Measurements from ENCODE around the gene ZNF451.

ZNF451 gene

GRCh38 chr6:57177545-57178265 lies 87.7 kb downstream of the ZNF451 start:
- H3K27me3 ChIP-seq (ENCODE audit: insufficient read depth, poor library complexity, severe bottlenecking) = no peaks in the 10 kb centered on the region
- H3K4me3 ChIP-seq (replicated peaks; ENCODE audit: insufficient read depth, low read length) = no peak overlapping the region
- H3K27ac ChIP-seq (replicated peaks) = no peak overlapping the region
- DNase-seq (ENCODE audit: low read depth in 1 of 2, low spot score in 1 of 2) = no peak
- TF ChIP-seq POLR2AphosphoS5 (IDR thresholded peaks at IDR 0.05; ENCODE audit: low read depth) (no peak), SPI1 (IDR thresholded peaks at IDR 0.05; ENCODE audit: borderline replicate concordance, low read depth) (no peak), CTCF (IDR thresholded peaks at IDR 0.05; ENCODE audit: insufficient read depth, low read length) (no peak), REST (IDR thresholded peaks at IDR 0.05; ENCODE audit: insufficient replicate concordance, low read depth) (no peak), GABPA (IDR thresholded peaks at IDR 0.05; ENCODE audit: low read depth) (no peak)

GRCh38 chr6:57180596-57180995 lies 90.6 kb downstream of the ZNF451 start:
- no peak for DNase-seq (ENCODE audit: low read depth in 1 of 2, low spot score in 1 of 2)
- Histone ChIP-seq H3K4me3 (replicated peaks; ENCODE audit: insufficient read depth, low read length) (no peak overlapping the region), H3K27me3 (ENCODE audit: insufficient read depth, poor library complexity, severe bottlenecking) (no peaks in the 10 kb centered on the region), H3K27ac (replicated peaks) (no peak overlapping the region)
- no peak for TF ChIP-seq GABPA (IDR thresholded peaks at IDR 0.05; ENCODE audit: low read depth)
- TF ChIP-seq SPI1 (IDR thresholded peaks at IDR 0.05; ENCODE audit: borderline replicate concordance, low read depth) = no peak
- TF ChIP-seq POLR2AphosphoS5 (IDR thresholded peaks at IDR 0.05; ENCODE audit: low read depth) = no peak
- no peak for TF ChIP-seq CTCF (IDR thresholded peaks at IDR 0.05; ENCODE audit: insufficient read depth, low read length)
- no peak for TF ChIP-seq REST (IDR thresholded peaks at IDR 0.05; ENCODE audit: insufficient replicate concordance, low read depth)

GRCh38 chr6:57182017-57182432 lies 92.0 kb downstream of the ZNF451 start:
- no peaks in the 10 kb centered on the region for H3K27me3 ChIP-seq (ENCODE audit: insufficient read depth, poor library complexity, severe bottlenecking)

More at GRCh38 chr6:57182017-57182432, 92.0 kb downstream of the ZNF451 start:
- DNase-seq (ENCODE audit: low read depth in 1 of 2, low spot score in 1 of 2) = no peak
- no peak overlapping the region for H3K27ac ChIP-seq (replicated peaks)
- TF ChIP-seq GABPA (IDR thresholded peaks at IDR 0.05; ENCODE audit: low read depth) = no peak
- no peak for TF ChIP-seq POLR2AphosphoS5 (IDR thresholded peaks at IDR 0.05; ENCODE audit: low read depth)
- TF ChIP-seq CTCF (IDR thresholded peaks at IDR 0.05; ENCODE audit: insufficient read depth, low read length) = no peak
- TF ChIP-seq REST (IDR thresholded peaks at IDR 0.05; ENCODE audit: insufficient replicate concordance, low read depth) = no peak
- TF ChIP-seq SPI1 (IDR thresholded peaks at IDR 0.05; ENCODE audit: borderline replicate concordance, low read depth) = no peak
- no peak overlapping the region for H3K4me3 ChIP-seq (replicated peaks; ENCODE audit: insufficient read depth, low read length)

Measured in HL-60 (cell line).